Dermis blood vessel endothelial cell (primary cell): ENCODE measurements around the gene RNU2-63P. TPM values are rescaled to one million over a fixed set of nuclear protein-coding genes. Genes with fewer than 3 reads are reported as not detected.
"Not testable (repeated sequence)": the region's sequence is repeated elsewhere in the genome, so short reads cannot be mapped to it uniquely, and the experiment has no call there.

Experiments used
- DNase-seq: peaks from one replicate; pipeline ENCODE4 v3.0.0; 2010
- total RNA-seq: library from RNA; depleted of rRNA; stranded (reverse); fragments of >200 nt; gene quantifications from 2 replicates; pipeline ENCODE4 v1.2.3, GENCODE V29; 2014

RNU2-63P gene
- total RNA-seq, 1 donor from 2014 or later: not detected

DNA sequence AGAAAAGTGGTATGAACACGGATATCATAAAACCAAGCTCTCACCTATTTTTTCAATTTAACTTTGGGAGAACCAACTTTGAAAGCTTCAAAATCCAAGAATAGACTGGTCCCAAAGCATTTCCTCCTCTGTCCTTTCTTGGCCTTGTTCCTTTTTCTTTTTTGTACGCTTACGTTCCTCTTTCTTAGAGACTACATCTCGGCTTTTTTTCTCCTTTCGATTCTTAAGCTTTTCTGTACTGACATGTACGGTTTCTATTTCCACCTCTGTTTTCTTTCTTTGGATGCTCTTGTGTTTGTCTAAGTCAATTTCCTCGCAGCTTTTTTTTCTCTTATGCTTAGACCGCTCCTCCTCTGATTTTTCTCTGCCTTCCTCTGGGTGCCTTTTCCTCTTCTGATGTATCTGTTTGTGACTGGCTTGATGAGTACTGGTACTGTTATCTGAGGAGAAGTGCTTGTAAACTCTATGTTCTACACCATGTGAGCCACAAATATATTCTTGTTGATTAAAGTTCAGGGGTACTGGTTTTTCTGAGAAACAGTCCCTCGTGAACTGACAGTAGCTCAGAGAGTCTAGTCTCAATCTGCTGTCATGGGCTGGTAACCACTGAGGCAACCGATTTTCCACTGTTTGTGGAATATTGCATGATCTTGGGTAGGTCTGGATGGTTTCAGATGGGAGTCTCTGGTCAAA, 11.5 kb upstream of the RNU2-63P start:
- no peak for DNase-seq

DNA sequence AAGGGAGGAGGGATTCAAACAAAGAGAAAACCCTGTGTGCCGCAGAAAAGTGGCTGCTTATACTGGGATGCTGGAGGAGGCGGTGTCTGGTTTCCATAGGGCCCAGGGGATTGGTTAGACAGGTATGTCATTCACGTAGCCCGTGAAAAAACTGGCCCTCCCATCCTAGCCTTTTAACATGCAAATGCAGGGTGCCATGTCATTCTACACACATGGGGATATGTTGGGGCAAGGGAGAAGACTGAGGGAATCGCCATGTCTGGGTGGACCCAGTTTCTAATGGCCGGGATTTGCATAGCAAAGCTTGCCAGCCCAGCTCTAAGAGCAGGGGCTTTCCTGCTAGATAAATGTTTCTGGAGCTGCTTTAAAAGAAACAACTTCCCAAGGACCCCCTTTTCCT, 8.2 kb upstream of the RNU2-63P start:
- DNase-seq: no peak

DNA sequence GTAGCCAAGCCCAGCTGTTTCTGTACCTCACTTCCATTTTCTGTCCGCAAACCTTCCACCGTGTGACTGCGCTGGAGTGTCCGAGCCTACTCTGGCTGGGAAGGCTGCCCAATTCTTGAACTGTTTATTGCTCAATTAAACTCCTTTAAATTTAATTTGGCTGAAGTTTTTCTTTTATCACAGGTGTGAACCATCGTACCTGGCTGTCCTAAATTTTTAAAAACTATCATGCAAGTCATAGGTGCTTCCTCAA, 6.2 kb upstream of the RNU2-63P start:
- DNase-seq: no peak

DNA sequence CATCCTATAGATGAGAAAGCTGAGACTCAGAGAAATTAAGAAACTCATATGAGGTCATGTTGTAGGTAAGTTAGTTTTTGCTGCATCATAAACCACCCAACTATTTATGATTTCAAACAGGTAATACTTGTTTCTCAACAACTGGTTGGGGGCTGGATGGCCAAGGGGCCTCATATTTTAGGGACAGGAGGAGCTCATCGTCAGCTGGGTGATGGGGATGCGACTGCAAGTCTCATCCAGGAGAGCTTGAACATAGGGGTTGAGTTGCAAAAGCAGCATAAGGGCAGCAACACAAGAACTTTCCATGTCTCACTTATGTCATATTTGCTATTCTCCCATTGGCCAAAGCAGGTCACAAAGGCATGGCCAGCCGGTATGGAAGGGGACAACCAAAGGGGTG, 3.6 kb upstream of the RNU2-63P start:
- no peak for DNase-seq

DNA sequence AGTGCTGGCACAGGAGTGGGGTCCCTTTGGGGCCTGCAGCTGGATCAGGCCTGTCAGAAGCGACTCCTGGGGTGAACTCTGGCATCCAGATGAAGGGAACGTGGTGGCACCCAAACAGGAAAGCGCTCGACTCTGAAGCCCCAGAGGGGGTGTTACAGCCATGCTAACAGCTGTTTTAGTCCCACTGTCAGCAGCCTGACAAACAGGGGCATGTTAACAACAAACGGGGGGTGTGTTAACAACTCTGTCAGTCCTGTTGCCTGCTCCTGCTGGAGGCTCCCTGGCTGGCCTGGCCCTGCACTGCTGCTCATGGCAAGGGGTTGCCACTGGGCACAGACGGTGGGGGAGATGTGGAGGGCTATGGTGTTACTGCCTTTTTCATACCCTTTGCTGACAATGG, 2.6 kb upstream of the RNU2-63P start:
- no peak for DNase-seq

DNA sequence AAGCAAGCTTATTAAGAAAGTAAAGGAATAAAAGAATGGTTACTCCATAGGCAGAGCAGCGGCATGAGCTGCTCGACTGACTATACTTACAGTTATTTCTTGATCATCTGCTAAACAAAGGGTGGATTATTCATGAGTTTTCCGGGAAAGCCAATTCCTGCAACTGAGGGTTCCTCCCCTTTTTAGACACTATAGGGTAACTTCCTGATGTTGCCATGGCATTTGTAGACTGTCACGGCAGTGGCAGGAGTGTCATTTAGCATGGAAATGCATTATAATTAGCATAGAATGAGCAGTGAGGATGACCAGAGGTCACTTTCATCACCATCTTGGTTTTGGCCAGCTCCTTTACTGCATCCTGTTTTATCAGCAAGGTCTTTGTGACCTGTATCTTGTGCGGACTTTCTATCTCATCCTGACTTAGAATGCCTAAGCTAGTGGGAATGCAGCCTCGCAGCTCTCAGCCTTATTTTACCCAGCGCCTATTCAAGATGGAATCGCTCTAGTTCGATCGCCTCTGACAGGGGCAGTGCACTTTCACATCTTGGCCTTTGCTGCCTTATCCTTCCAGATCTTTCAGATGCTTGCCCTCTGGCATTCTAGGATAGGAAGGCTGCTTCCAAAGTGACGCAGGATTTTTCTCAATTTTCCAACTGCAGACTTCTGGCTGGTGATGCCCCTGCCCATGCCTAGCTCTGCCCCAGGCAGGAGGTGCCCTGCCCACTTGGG, 1.9 kb upstream of the RNU2-63P start:
- peak; percentile 29 for DNase-seq

DNA sequence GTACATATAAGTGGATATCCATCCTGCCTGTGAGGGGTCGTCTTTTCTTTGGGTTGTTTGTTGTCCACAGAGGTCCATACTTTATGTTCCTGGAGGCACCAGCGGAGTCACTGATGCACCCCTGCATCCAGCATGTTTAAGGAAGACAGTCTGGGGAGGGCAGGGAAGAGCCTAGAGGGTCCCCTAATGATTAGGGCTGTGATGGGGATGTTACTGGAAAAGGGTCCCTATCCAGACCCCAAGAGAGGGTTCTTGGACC, 1.4 kb upstream of the RNU2-63P start:
- DNase-seq: not testable (repeated sequence)

- DNase-seq: peak; percentile 4
Measured at GRCh38 chr2:88016960-88017779, 823 bp upstream of the RNU2-63P start.

DNA sequence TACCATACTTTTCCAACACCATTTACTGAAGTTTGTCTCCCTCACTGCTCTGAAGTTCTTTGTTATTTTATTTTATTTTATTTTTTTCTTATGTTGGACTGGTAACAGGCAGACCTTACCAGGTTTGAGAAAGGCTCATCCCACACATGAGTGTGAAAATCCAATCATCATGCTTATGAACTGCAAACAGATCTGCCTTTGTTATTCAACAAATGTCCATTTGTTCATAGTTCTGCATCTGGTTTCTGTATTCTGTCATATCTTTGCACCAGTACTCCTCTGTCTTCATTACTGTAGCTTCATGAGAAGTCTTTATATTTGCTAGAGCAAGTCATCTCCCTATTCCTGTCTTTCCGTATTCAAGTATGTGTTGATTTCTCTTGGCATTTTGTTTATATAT, 5.3 kb downstream of the RNU2-63P start:
- no peak for DNase-seq

GRCh38 chr2:88010136-88010535, 6.2 kb downstream of the RNU2-63P start:
- DNase-seq: no peak

GRCh38 chr2:88006912-88007439, 9.4 kb downstream of the RNU2-63P start:
- DNase-seq: no peak

GRCh38 chr2:88005776-88006175, 10.6 kb downstream of the RNU2-63P start:
- no peak for DNase-seq

DNA sequence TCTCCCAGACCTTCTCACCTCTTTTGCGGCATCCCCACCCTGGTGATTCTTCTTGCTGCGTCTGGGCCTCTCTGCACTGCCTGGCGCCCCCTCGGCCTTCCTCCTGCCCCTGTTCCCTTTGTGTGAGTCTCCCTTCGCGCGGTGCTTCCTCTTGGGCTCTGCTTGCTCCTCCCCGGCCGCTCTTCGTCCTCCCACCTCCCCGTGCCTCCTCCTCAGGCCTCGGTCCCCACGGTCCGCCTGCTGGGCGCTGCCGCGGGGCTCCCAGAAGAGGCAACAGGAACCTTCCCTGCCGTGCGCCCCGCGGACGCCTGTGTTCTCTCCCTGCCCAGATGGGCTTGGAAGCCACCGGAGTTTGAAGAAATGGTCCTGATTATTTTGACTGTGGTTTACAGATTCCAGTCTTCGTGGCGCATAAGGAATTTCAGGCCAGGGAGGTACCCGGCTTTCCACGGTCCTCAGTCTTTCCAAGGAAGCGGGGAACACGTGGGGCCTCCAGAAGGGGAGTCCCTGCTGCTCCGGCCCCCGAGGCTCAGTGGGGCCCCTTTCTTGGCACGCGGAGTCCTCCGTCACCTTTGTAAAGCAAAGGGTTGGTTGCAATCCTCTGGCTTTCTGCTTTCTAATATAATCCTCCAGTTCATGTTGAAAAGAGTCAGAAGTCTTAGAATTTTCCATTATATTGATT, 13.1 kb downstream of the RNU2-63P start:
- peak; percentile 14 for DNase-seq

GRCh38 chr2:88002359-88002707, 14.0 kb downstream of the RNU2-63P start:
- no peak for DNase-seq

GRCh38 chr2:88000474-88000873, 15.9 kb downstream of the RNU2-63P start:
- not testable (repeated sequence) for DNase-seq

GRCh38 chr2:87996570-87996969, 19.8 kb downstream of the RNU2-63P start:
- no peak for DNase-seq

GRCh38 chr2:87995756-87996155, 20.6 kb downstream of the RNU2-63P start:
- DNase-seq: no peak

- not testable (repeated sequence) for DNase-seq
Measured at GRCh38 chr2:87994304-87994850, 22.0 kb downstream of the RNU2-63P start.

GRCh38 chr2:87992569-87992968, 23.8 kb downstream of the RNU2-63P start:
- not testable (repeated sequence) for DNase-seq

DNA sequence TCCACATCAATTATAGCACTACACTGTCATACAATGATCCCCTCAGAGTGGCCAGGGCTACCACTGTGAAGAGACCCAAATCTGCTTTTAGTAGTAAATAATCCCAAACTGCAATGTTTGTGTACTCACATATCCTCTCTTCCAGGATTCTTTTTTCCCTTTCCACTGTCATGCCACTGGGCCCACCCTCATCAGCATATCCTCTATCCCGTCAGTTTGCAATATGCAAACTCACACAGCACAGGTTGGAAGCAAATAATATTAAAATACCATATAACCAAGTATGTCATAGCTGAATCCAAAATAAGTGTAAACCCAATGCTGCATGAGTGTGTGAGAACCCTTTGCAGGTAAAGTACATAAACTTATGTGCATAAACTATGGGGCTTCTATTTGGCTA, 28.9 kb downstream of the RNU2-63P start:
- DNase-seq: not testable (repeated sequence)

GRCh38 chr2:87985902-87986301, 30.4 kb downstream of the RNU2-63P start:
- not testable (repeated sequence) for DNase-seq

- DNase-seq: not testable (repeated sequence)
Measured at GRCh38 chr2:87981182-87981581, 35.2 kb downstream of the RNU2-63P start.

DNA sequence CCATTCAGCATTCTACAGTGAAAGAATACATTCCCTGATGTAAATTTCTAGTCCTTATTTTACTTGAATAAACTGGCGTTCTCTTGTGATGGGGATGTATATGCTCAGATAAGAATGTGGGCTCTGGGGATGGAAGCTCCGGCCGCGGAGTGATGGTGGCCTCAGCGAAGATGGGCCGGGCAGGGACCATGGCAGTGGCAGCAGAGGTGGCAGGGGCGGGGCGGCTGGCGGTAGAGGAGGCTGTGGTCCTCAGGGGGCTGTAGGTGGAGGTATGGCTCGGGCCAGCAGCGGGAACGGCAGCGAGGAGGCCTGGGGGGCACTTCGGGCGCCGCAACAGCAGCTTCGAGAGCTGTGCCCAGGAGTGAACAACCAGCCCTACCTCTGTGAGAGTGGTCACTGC, 44.0 kb downstream of the RNU2-63P start:
- not testable (repeated sequence) for DNase-seq
